Epithelial cell of alveolus of lung (primary cell): ENCODE measurements around the gene GLT8D2. TPM values are rescaled to one million over a fixed set of nuclear protein-coding genes. Genes with fewer than 3 reads are reported as not detected.

Experiments
- total RNA-seq: library from RNA; depleted of rRNA; stranded (reverse); fragments of >200 nt; gene quantifications from 2 replicates; pipeline ENCODE4 v1.2.1, GENCODE V29; 2015

Gene GLT8D2, protein sequence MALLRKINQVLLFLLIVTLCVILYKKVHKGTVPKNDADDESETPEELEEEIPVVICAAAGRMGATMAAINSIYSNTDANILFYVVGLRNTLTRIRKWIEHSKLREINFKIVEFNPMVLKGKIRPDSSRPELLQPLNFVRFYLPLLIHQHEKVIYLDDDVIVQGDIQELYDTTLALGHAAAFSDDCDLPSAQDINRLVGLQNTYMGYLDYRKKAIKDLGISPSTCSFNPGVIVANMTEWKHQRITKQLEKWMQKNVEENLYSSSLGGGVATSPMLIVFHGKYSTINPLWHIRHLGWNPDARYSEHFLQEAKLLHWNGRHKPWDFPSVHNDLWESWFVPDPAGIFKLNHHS
- 8.2 and 13.1 TPM in 2 replicates for total RNA-seq

GRCh38 chr12:104049903-104050356 is at the start of gene GLT8D2:
TSS of gene GLT8D2 (minus strand) at chr12:104050187. CDS start at chr12:104019648, 30,539 bp downstream.

GRCh38 chr12:104064031-104064841 is 14.2 kb upstream of the GLT8D2 start, which contains the start of gene HCFC2:
TSS of gene HCFC2 (plus strand) at chr12:104064531. CDS start at chr12:104064561, 30 bp downstream.

GRCh38 chr12:103965590-103966504 is 84.1 kb downstream of the GLT8D2 start, which contains the start of gene TDG:
TSS of gene TDG (plus strand) at chr12:103965872. CDS start at chr12:103966038, 166 bp downstream.

Other genes starting within 250 kb of the GLT8D2 start
- gene NT5DC3, start 209.0 kb downstream of the GLT8D2 start, total RNA-seq, result 1.7 and 3.0 TPM in 2 replicates
- gene HSP90B1, start 119.8 kb downstream of the GLT8D2 start, total RNA-seq, result 537 and 672 TPM in 2 replicates
- 14.2 and 19.6 TPM in 2 replicates for gene TDG, start 84.3 kb downstream of the GLT8D2 start, total RNA-seq
- gene HCFC2, start 14.3 kb upstream of the GLT8D2 start, total RNA-seq, result 4.7 and 14.6 TPM in 2 replicates
- 14.5 and 19.4 TPM in 2 replicates for gene NFYB, start 88.0 kb upstream of the GLT8D2 start, total RNA-seq
- 196 and 279 TPM in 2 replicates for gene TXNRD1, start 165.6 kb upstream of the GLT8D2 start, total RNA-seq